G401 (cell line): ENCODE data around the gene FRMD1. TPM values are rescaled to one million over a fixed set of nuclear protein-coding genes. Genes with fewer than 3 reads are reported as not detected.
A peak's percentile ranks its signal among the peaks of the same experiment; 100 is the strongest.

Source experiments
- DNase-seq: peaks from one replicate; pipeline ENCODE4 v3.0.0-alpha.2; 2015; ENCODE audit warnings: low spot score
- in situ Hi-C: cut with HindIII; loops from 2 replicates; pipeline ENCODE4 v1.10.0; 2016; ENCODE audit warnings: low sequenced_read_pairs, mixed read lengths
- total RNA-seq: library from RNA; depleted of rRNA; stranded (reverse); fragments of >200 nt; shearing (Covaris generic); gene quantifications from 2 replicates; pipeline ENCODE4 v1.2.3, GENCODE V29; 2014

FRMD1 gene
- total RNA-seq, 1 experiment from 2014 or later, result not detected

GRCh38 chr6:168115748-168116437 is 36.9 kb upstream of the FRMD1 start:
- DNase-seq, result no peak
- in situ Hi-C loops, result no loop called here

GRCh38 chr6:168113226-168113625 is 34.2 kb upstream of the FRMD1 start:
- no peak for DNase-seq
- in situ Hi-C loops, result no loop called here

- in situ Hi-C loops, result no loop called here
- DNase-seq, result no peak
These were observed 32.9 kb upstream of the FRMD1 start for GRCh38 chr6:168111911-168112310.

GRCh38 chr6:168110437-168110836 is 31.4 kb upstream of the FRMD1 start:
- in situ Hi-C loops, result no loop called here

DNA sequence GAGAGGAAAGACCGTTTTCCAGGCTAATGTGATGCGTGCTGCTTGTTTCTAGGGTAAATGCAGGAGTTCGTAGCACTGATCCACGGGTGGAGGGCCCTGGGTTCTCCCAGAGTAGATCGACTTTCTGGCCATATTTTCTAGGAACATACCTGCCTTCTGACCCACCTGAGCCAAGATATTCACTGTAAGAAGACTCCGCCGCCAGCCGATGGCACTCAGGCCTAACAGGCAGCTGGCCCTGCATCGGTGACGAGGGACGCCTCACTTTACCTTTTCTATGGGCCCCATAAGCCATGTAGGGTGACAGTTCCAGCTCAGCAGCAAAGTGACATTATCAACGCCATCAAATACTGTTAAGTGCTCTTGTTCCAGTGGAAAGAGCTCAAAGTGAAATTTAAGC is 30.2 kb upstream of the FRMD1 start:
- in situ Hi-C loops, result no loop called here
- DNase-seq, result no peak

More at GRCh38 chr6:168110437-168110836, 31.4 kb upstream of the FRMD1 start:
- DNase-seq, result no peak

GRCh38 chr6:168107191-168107983 is 28.4 kb upstream of the FRMD1 start:
- in situ Hi-C loops, result no loop called here
- peak; percentile 50 for DNase-seq

GRCh38 chr6:168106633-168107005 is 27.6 kb upstream of the FRMD1 start:
- no peak for DNase-seq
- in situ Hi-C loops, result no loop called here

DNA sequence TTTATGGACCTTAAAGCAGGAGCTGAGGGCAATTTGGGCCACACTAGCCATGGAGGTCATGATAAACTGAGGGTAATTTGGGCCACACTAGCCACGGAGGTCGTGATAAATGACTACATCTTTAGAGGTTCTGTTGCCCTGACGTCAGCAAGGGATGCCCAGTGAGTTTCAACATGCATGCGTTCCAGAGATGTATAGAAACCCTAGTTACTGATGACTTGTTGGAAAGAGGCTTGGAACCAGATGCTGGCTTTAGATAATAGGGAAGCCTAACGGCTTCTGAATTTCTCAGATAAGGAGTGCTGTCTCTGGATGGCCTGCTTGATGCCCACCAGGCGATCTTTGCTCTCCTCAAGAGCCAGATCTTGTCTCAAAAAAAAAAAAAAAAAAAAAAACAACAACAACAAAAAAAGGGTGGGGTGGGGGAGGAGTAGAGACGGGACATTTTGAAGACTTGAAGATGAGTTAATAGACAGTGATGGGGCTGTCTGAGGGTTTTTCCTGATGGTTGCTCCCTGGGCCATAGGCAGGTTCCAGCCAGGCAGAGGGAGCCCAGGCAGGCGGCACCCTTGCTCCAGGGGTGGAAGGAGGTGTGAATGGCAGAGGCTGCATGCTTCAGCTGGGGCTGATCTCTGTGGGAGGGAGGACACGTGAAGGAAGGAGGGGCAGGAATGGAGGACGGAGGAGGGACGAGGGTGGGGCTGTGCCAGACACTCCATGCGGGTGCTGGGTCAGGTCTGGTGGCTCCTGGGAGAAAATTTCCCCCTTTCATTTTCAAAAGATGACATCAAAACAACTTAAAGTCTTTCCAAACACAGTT is 27.0 kb upstream of the FRMD1 start:
- DNase-seq, result no peak
- in situ Hi-C loops, result no loop called here

GRCh38 chr6:168104636-168105035 is 25.6 kb upstream of the FRMD1 start:
- in situ Hi-C loops, result no loop called here
- DNase-seq, result no peak

DNA sequence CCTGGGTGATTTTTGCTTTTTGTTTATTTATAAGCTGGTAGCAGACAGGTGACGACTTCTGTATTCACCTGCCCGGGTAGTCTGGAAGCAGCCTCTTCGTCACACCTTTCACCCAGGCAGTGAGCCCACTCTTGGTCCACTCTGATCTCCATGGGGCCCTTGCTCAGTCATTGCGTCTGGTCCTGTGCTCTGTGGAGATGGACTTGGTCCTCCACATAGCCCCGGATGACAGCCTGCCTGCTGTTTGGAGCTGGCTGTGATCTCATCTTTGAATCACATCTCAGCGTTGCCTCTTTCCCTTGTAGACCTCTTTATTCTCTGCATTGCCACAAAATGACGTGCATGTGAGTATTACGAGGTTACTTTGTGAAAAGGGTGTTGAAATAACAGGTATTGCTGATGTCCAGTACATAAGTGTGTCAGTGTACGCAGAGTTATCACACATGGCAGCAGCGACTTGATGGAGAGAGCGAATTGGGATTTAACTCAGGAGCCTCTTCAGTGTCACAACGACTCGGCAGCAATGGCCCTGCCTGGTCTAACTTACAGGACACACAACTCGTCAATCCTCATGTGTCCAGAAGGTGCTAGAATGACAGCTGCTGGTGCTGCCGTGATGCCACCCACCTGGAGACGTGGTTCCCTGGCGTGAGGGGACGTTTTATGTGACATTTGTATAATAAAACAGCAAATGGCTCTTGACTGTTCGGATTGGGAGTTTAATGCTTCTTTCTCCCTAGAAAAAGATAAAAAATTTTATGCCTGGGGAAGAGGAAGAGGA is 24.2 kb upstream of the FRMD1 start:
- in situ Hi-C loops, result no loop called here

GRCh38 chr6:168102315-168102985 is 23.4 kb upstream of the FRMD1 start:
- peak; percentile 10 for DNase-seq

More for the DNA sequence above, 24.2 kb upstream of the FRMD1 start:
- DNase-seq, result no peak

GRCh38 chr6:168101590-168102314 is 22.7 kb upstream of the FRMD1 start:
- DNase-seq, result no peak
- in situ Hi-C loops, result no loop called here

More at GRCh38 chr6:168102315-168102985, 23.4 kb upstream of the FRMD1 start:
- in situ Hi-C loops, result no loop called here

DNA sequence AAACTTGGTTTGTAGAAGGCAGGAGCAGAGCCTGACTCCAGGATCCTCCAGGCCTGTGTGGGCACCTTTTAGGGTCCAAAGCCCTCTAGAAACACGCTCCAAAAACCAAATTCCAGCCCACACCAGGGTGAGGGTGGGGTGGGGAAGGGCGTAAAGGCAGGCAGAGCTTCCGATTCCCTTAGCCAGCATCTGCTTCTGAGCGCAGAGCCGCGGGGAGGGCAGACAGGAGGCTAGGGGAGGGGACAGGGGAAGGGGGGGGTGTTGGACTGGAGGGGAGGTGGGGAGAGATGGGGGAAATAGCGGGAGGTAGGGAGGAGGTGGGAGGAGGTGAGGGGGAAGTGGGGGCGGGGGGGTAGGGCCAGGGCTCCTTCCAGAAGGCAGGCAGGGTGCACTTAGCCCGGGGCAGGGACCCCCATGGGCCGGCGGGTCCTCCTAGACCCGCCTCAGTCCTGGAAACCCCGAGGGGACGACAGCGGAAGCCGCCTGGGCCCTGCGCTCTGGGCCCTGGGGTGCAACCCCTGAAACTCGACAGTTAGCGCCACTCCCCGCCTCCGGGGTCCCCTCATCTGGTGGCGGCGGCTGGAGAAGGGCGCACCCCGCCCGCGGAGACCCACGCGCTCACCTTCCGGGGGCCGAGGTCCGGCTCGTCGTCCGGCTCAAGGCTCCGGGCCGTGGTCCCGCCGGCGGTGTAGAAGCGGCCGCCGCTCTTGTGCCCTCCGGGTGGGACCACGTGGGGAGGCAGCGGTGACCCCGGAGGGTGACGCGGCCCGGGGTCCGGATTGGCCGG is 22.0 kb upstream of the FRMD1 start:
- in situ Hi-C loops, result no loop called here
- no peak for DNase-seq

DNA sequence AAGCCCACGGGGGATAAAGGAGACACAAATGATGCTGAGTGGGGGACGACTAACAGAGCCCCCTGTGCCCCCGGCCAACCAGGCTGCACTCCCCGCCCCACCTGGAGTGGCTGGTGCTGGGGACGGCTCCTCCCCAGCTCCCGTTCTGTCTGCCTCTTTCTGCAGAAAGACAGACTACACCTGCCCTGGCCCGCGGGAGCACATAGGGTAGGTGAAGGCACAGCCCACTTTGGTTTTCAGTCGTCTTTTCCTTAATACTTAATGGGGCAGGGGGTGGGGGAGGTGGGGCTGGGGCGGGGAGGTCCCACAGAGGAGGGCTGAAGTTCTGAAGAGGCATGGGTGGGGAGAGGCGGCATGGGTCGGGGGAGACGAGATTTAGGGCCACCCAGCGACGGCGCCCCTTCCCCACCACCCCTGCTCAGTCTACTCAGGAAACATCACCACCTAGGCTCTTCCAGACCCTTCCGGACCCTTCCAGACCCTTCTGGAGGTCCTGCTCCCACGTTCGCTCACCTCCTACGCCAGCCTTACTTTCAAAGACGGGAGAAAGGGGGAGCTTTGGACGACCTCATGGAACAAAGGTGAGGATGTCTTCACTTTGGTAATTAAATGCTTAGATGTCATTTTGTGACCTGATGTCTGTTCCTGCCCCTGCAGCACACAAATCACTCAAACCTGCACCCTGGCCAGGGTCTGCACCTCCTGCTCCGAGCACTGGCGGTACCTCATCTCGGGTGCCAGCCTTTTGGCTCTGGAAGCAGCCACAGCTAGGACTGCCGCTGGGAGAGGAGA is 21.2 kb upstream of the FRMD1 start:
- in situ Hi-C loops, result no loop called here
- no peak for DNase-seq

DNA sequence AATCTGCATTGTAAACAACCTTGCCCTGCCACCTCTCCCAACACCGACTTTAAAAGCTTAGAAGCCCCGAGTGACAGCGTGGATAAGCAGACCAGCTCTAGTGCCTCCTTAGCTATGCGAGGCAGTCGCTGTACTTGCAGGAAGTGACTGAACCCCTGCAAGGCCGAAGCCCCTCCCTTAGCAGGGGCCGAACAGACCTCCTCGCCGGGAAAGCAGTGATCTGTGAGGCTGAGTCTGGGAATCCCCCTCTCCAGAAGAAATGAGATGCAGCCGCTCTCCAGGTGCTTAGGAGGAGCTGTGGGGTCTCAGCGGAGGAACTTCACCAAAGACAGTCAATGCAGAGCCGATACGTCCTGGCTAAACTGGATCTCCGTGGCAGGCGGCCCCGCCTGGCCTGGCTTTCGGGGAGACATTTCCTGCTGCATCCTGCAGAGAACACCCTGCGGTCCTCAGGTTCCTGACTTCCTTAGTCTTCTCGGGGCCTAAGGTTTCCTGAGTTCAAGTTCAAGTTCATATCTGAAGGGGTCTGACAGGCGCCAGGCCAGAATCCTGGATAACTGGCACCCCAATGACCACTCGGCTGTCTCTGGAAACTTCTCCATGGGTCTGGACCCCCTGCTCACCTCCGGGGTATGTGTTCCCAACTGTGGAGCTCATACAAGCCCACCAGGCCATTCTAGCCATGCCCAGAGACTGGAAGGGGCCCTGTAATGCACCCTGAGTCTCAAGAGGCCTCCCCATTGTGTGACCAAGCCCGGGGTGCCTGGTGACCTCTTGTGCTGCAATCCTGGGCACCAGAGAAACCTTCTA is 20.4 kb upstream of the FRMD1 start:
- in situ Hi-C loops, result no loop called here
- DNase-seq, result no peak

DNA sequence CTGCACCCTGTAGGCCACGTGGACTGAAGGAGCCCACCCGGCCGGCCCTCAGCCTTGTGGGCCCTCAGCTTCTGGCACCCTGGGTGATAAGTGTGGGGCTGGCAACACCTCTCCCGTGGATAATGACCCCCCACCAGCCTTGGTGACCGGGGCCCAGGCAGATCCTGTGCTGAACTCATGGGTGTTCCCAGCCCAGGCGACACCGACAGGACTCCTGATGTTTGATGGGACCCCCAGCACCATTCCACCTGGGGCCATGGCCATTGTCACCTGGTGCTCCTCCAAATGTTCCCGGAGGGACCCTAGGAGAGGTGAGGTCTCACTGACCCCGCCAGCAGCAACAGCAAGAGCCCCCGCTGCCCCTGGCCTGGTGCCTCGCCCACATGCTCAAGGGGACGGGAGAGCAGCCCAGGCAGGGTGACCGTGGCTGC is 19.4 kb upstream of the FRMD1 start:
- DNase-seq, result no peak
- in situ Hi-C loops, result no loop called here
